ENCODE measurements around the gene FARP1.

The FARP1 gene

DNA sequence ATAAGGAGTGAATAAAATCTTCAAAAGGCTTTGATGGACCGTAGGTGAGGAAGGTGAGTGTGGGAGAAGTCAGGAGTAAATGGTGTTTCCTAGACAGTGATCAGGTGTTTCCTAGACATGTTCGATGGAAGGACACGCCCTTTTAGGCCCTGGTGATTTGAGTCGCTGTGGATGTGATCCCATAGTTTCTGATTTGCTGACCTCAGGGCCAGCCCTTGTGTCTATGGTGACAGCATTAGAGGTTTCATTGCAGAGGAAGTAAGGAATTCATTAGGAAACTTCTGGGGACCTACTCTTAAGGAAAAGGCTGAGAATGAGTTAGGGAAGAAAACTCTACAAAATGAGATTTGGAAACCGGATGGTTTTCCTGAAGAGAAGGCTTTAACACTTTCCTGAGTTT lies 65.7 kb downstream of the FARP1 start:
- H3K4me3 ChIP-seq (ENCODE audit: low read depth, low read length) = no peak overlapping the region
- TF ChIP-seq, protein P1, sequence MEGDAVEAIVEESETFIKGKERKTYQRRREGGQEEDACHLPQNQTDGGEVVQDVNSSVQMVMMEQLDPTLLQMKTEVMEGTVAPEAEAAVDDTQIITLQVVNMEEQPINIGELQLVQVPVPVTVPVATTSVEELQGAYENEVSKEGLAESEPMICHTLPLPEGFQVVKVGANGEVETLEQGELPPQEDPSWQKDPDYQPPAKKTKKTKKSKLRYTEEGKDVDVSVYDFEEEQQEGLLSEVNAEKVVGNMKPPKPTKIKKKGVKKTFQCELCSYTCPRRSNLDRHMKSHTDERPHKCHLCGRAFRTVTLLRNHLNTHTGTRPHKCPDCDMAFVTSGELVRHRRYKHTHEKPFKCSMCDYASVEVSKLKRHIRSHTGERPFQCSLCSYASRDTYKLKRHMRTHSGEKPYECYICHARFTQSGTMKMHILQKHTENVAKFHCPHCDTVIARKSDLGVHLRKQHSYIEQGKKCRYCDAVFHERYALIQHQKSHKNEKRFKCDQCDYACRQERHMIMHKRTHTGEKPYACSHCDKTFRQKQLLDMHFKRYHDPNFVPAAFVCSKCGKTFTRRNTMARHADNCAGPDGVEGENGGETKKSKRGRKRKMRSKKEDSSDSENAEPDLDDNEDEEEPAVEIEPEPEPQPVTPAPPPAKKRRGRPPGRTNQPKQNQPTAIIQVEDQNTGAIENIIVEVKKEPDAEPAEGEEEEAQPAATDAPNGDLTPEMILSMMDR (IDR thresholded peaks at IDR 0.05; ENCODE audit: insufficient read depth, low read length, missing control alignments) = no peak
- CTCF ChIA-PET = interaction anchor here (1.1 kb wide), 1 partner anchor 236 kb away, joined by 3 read pairs; no protein-coding TSS in a partner anchor
- POLR2A ChIA-PET = interaction anchor here (1.0 to 1.8 kb wide), 2 partner anchors 13 to 36 kb away, joined by 4 to 6 read pairs; no protein-coding TSS in a partner anchor
- DNase-seq (ENCODE audit: low read depth, low spot score) = no peak

DNA sequence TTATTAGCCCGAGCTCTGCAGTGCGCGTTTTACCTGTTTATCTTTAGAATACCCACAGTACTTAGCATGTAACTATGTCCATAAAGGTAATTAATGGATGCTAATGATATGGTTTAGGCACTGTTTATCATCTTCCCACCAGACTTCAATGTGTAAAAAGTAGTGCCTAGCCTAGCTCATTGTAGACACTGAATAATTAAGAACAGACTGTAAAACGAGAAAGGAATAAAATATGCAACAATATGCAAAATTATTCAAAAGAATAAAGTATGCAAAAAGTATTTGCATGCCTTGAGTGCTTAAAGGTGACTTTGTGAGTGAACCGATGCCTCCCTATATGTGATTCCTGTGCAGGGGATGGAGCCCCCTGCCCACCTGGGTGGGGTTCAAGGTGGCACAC lies 69.9 kb downstream of the FARP1 start:
- H3K4me3 ChIP-seq (ENCODE audit: low read depth, low read length) = no peak overlapping the region
- TF ChIP-seq, protein P1 (IDR thresholded peaks at IDR 0.05; ENCODE audit: insufficient read depth, low read length, missing control alignments) = no peak
- POLR2A ChIA-PET = no interaction called here
- no peak for DNase-seq (ENCODE audit: low read depth, low spot score)
- CTCF ChIA-PET = no interaction called here

- ChIA-PET POLR2A (no interaction called here), CTCF (no interaction called here)
- no peak overlapping the region for H3K4me3 ChIP-seq (ENCODE audit: low read depth, low read length)
- TF ChIP-seq, protein P1 (IDR thresholded peaks at IDR 0.05; ENCODE audit: insufficient read depth, low read length, missing control alignments) = no peak
- no peak for DNase-seq (ENCODE audit: low read depth, low spot score)
These were observed 70.5 kb downstream of the FARP1 start for GRCh38 chr13:98213354-98213753.

DNA sequence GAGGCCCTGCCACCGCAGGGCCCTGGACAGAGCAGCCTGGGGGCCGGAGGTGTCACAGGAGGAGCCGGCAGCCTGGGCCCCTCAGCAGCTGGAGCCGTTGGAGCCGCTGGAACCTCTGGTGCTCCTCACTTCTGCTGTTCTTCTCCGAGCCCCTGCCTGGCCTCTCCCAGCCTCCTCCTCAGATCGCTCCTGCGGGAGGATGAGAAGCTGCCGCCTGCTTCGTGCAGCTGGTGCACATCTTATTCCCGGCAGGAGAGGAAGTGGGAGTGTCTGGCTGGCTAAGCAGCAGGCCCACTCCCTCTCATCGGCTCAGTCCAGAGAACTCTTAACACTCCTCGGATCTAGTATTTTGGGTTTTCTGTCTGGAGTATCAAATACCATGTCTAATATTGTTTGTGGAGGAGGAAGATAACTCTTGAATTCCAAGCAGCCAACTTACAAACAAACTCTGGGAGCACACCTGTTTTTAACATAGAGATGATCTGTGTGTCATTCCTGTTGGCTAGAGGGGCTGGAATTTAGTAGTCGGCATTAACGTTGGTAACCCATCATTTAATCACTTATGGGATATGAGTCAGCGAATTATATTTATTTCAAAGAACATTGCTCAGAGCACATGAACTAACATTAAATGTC lies 71.2 kb downstream of the FARP1 start:
- ChIA-PET CTCF (no interaction called here), POLR2A (interaction anchor here (0.6 kb wide), 1 partner anchor 65 kb away, joined by 3 read pairs; no protein-coding TSS in a partner anchor)
- TF ChIP-seq, protein P1 (IDR thresholded peaks at IDR 0.05; ENCODE audit: insufficient read depth, low read length, missing control alignments) = no peak
- no peak for DNase-seq (ENCODE audit: low read depth, low spot score)
- H3K4me3 ChIP-seq (ENCODE audit: low read depth, low read length) = no peak overlapping the region

DNA sequence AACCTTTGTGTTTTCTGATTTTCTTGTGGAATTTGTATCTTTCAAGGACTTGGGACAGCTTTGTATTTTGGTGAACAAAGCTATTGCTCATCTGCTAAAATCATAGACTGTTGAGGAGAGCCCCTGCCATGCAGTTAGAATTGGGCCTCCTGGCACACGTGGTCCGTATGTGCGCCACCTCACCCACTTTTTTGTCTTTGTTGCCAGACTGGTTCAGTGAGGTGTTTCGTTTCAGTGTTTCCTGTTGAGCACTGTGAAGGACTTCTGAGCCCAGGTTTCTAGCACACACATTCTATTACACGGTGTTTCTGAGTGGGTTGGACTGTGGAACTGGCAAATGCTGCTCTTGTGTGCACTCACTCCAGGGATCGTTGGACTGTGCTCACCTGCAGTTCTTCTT lies 71.8 kb downstream of the FARP1 start:
- TF ChIP-seq, protein P1 (IDR thresholded peaks at IDR 0.05; ENCODE audit: insufficient read depth, low read length, missing control alignments) = no peak
- POLR2A ChIA-PET = interaction anchor here (0.6 kb wide), 1 partner anchor 65 kb away, joined by 3 read pairs; no protein-coding TSS in a partner anchor
- H3K4me3 ChIP-seq (ENCODE audit: low read depth, low read length) = no peak overlapping the region
- CTCF ChIA-PET = interaction anchor here (1.6 kb wide), 1 partner anchor 12 kb away, joined by 4 read pairs; no protein-coding TSS in a partner anchor
- no peak for DNase-seq (ENCODE audit: low read depth, low spot score)

- POLR2A ChIA-PET = interaction anchor here (0.8 kb wide), 1 partner anchor 413 kb away, joined by 3 read pairs; no protein-coding TSS in a partner anchor
- no peak for DNase-seq (ENCODE audit: low read depth, low spot score)
- H3K4me3 ChIP-seq (ENCODE audit: low read depth, low read length) = no peak overlapping the region
- CTCF ChIA-PET = interaction anchor here (0.7 to 1.6 kb wide), 3 partner anchors 11 to 182 kb away, joined by 3 to 4 read pairs (median 4); no protein-coding TSS in a partner anchor
- TF ChIP-seq, protein P1 (IDR thresholded peaks at IDR 0.05; ENCODE audit: insufficient read depth, low read length, missing control alignments) = no peak
These were observed 72.6 kb downstream of the FARP1 start for GRCh38 chr13:98215508-98215907.

Measured in AG04449 (cell line).